Left colon (tissue), 2 donors: ENCODE data around the gene ZNF775. TPM values are rescaled to one million over a fixed set of nuclear protein-coding genes. Genes with fewer than 3 reads are reported as not detected.

ENCODE experiments used
- ATAC-seq: fragments of 200-7000 bp; cut with Tn5 transposase; one replicate; pipeline ENCODE4 v1.9.1; 2020; ENCODE audit warnings: mild to moderate bottlenecking, moderate library complexity
- DNase-seq, 2 donors: peaks; one replicate each; pipeline ENCODE4 v3.0.0-alpha.2; 2020
- intact Hi-C, 2 donors: fragments of 100-400 bp; cut with DNase I in 1 of 2; cut with micrococcal nuclease in 1 of 2; formaldehyde crosslinking; loops; one replicate each; pipeline versions ENCODE4 v1.11.2 to v1.14.0; 2022; cut with DNase I, micrococcal nuclease
- total RNA-seq, 2 donors: library from RNA; stranded (reverse); fragmentation: NEBNext Ultra II Directional; extraction: Animal tissue kit (Norgen Biotek cat#: 25700); gene quantifications; one replicate each; pipeline ENCODE4 v1.2.1, GENCODE V29; 2021
- donor health status: DM: no; HTN: no; CAD: no.
- donor health status: DM: yes; HTN: yes; CAD: no.

Gene ZNF775
- total RNA-seq, 2 donors from 2014 or later: 7.1 to 8.7 TPM

GRCh38 chr7:150444674-150445365 is 65.7 kb downstream of the ZNF775 start:
- intact Hi-C loops: no loop called here
- ATAC-seq (no peak), DNase-seq (no peak)

- DNase-seq: no peak
- intact Hi-C loops: no loop called here
- ATAC-seq: peak; percentile 70
Observed at GRCh38 chr7:150446288-150446938, 67.3 kb downstream of the ZNF775 start.

Other genes starting within 250 kb of the ZNF775 start
- gene LRRC61, start 56.0 kb upstream of the ZNF775 start, total RNA-seq: 10 to 100 TPM; 10.1 to 12.2 TPM
- 10 to 100 TPM; 20.2 to 38.0 TPM for gene ACTR3C, start 55.8 kb upstream of the ZNF775 start, total RNA-seq
- 100 to 1,000 TPM in 1 of 2 donors, 10 to 100 TPM in 1; 61.1 to 115 TPM for gene RARRES2, start 37.7 kb upstream of the ZNF775 start, total RNA-seq
- gene REPIN1, start 10.5 kb upstream of the ZNF775 start, total RNA-seq: 100 to 1,000 TPM; 168 to 209 TPM
- 1 to 10 TPM; 2.9 to 5.5 TPM for gene GIMAP8, start 71.3 kb downstream of the ZNF775 start, total RNA-seq
- 1 to 10 TPM; 4.5 to 8.7 TPM for gene GIMAP7, start 135.5 kb downstream of the ZNF775 start, total RNA-seq
- 10 to 100 TPM in 1 of 2 donors, 1 to 10 TPM in 1; 8.4 to 16.2 TPM for gene GIMAP4, start 188.1 kb downstream of the ZNF775 start, total RNA-seq